ENCODE data around the gene CSNK1D. TPM values are rescaled to one million over a fixed set of nuclear protein-coding genes. Genes with fewer than 3 reads are reported as not detected.
"Not testable (repeated sequence)": the region's sequence is repeated elsewhere in the genome, so short reads cannot be mapped to it uniquely, and the experiment has no call there.

The CSNK1D gene
- total and polyA plus RNA-seq, 4 donors = 39.9 to 153 (median 101) TPM

DNA sequence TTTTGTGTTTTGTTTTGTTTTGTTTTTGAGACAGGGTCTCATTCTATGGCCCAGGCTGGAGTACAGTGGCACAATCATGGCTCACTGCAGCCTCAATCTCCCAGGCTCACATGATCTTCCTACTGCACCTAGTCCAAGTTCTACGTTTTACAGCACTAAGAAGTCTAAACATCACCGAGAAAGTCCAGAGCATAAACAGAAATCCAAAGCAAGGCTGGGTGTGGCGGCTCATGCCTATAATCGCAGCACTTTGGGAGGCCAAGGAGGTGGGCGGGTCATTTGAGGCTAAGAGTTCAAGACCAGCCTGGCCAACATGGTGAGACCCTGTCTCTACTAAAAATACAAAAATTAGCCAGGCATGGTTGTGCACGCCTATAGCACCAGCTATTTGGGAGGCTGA lies 80.5 kb downstream of the CSNK1D start:
- H3K27ac ChIP-seq (ENCODE audit: low read depth in 1 of 2, low read length in 2 of 2); H3K9me3 ChIP-seq (ENCODE audit: control insufficient read depth, low read length); intact Hi-C loops (cut with DNase I); H3K4me3 ChIP-seq (ENCODE audit: low read length in 2 of 2); H3K27me3 ChIP-seq (ENCODE audit: control insufficient read depth in 1 of 2, insufficient read depth in 2 of 2, low read length in 1 of 2); H3K4me1 ChIP-seq (ENCODE audit: control insufficient read depth in 1 of 2, insufficient read depth in 2 of 2, low read length in 2 of 2); DNase-seq; H3K36me3 ChIP-seq (ENCODE audit: control insufficient read depth in 1 of 2, insufficient read depth in 2 of 2, low read length in 1 of 2); ATAC-seq (ENCODE audit: low FRiP score): not testable (repeated sequence)
- WGBS, 2 donors = 83 to 85% methylated on average over 6 of the region's 6 CpGs

Small RNAs within 50 kb of the gene (microRNA-seq; reads per million reads assigned to microRNA genes)
- gene MIR6787 = 0 reads per million in 2 donors

Other genes with a start within 250 kb of the CSNK1D start
- under 1 TPM in 1 of 2 donors, not detected in 1; 0.57 TPM for gene RAC3, start 242.0 kb downstream of the CSNK1D start, total RNA-seq
- 1 to 10 TPM in 1 of 2 donors, under 1 TPM in 1; 0.63 to 2.8 TPM for gene RAC3, start 242.0 kb downstream of the CSNK1D start, polyA plus RNA-seq
- gene DCXR, start 236.0 kb downstream of the CSNK1D start, total RNA-seq = 10 to 100 TPM; 34.9 to 62.2 TPM
- gene DCXR, start 236.0 kb downstream of the CSNK1D start, polyA plus RNA-seq = 10 to 100 TPM; 80.1 to 81.0 TPM
- gene RFNG, start 221.9 kb downstream of the CSNK1D start, total RNA-seq = 10 to 100 TPM; 28.2 to 34.0 TPM
- gene RFNG, start 221.9 kb downstream of the CSNK1D start, polyA plus RNA-seq = 10 to 100 TPM; 28.3 to 73.0 TPM
- 10 to 100 TPM; 46.9 to 60.7 TPM for gene GPS1, start 221.8 kb downstream of the CSNK1D start, total RNA-seq
- gene GPS1, start 221.8 kb downstream of the CSNK1D start, polyA plus RNA-seq = 100 to 1,000 TPM in 1 of 2 donors, 10 to 100 TPM in 1; 47.6 to 171 TPM
- 10 to 100 TPM; 47.0 to 61.1 TPM for gene DUS1L, start 207.9 kb downstream of the CSNK1D start, total RNA-seq
- gene DUS1L, start 207.9 kb downstream of the CSNK1D start, polyA plus RNA-seq = 100 to 1,000 TPM in 1 of 2 donors, 10 to 100 TPM in 1; 43.7 to 143 TPM
- gene FASN, start 175.5 kb downstream of the CSNK1D start, total RNA-seq = 10 to 100 TPM; 42.2 to 64.0 TPM
- 10 to 100 TPM in 1 of 2 donors, 1 to 10 TPM in 1; 4.3 to 10.4 TPM for gene FASN, start 175.5 kb downstream of the CSNK1D start, polyA plus RNA-seq
- 10 to 100 TPM; 31.2 to 53.4 TPM for gene CCDC57, start 60.9 kb downstream of the CSNK1D start, total RNA-seq
- gene CCDC57, start 60.9 kb downstream of the CSNK1D start, polyA plus RNA-seq = 100 to 1,000 TPM in 1 of 2 donors, 10 to 100 TPM in 1; 17.8 to 145 TPM
- 10 to 100 TPM; 55.6 to 96.9 TPM for gene SLC16A3, start 44.7 kb downstream of the CSNK1D start, total RNA-seq
- 10 to 100 TPM in 1 of 2 donors, 1 to 10 TPM in 1; 7.6 to 20.3 TPM for gene SLC16A3, start 44.7 kb downstream of the CSNK1D start, polyA plus RNA-seq
- gene CD7, start 43.9 kb upstream of the CSNK1D start, total RNA-seq = 1 to 10 TPM; 2.6 to 3.4 TPM
- under 1 TPM; 0.33 to 0.75 TPM for gene CD7, start 43.9 kb upstream of the CSNK1D start, polyA plus RNA-seq
- gene SECTM1, start 60.1 kb upstream of the CSNK1D start, total RNA-seq = 10 to 100 TPM in 1 of 2 donors, 1 to 10 TPM in 1; 9.9 to 15.8 TPM
- 10 to 100 TPM in 1 of 2 donors, 1 to 10 TPM in 1; 4.5 to 22.5 TPM for gene SECTM1, start 60.1 kb upstream of the CSNK1D start, polyA plus RNA-seq
- not detected for gene TEX19, start 85.5 kb upstream of the CSNK1D start, total RNA-seq
- not detected for gene TEX19, start 85.5 kb upstream of the CSNK1D start, polyA plus RNA-seq
- gene UTS2R, start 98.1 kb upstream of the CSNK1D start, total RNA-seq = not detected
- gene UTS2R, start 98.1 kb upstream of the CSNK1D start, polyA plus RNA-seq = not detected
- gene HEXD, start 144.6 kb upstream of the CSNK1D start, total RNA-seq = 10 to 100 TPM; 14.8 to 34.7 TPM
- gene HEXD, start 144.6 kb upstream of the CSNK1D start, polyA plus RNA-seq = 100 to 1,000 TPM in 1 of 2 donors, 10 to 100 TPM in 1; 15.7 to 133 TPM
- 10 to 100 TPM; 17.5 to 22.2 TPM for gene OGFOD3, start 144.9 kb upstream of the CSNK1D start, total RNA-seq
- 10 to 100 TPM; 12.0 to 25.9 TPM for gene OGFOD3, start 144.9 kb upstream of the CSNK1D start, polyA plus RNA-seq
- 100 to 1,000 TPM in 1 of 2 donors, 10 to 100 TPM in 1; 59.9 to 131 TPM for gene CYBC1, start 177.1 kb upstream of the CSNK1D start, total RNA-seq
- gene CYBC1, start 177.1 kb upstream of the CSNK1D start, polyA plus RNA-seq = 10 to 100 TPM; 26.5 to 65.7 TPM
- 10 to 100 TPM; 45.9 to 76.0 TPM for gene NARF, start 185.0 kb upstream of the CSNK1D start, total RNA-seq
- gene NARF, start 185.0 kb upstream of the CSNK1D start, polyA plus RNA-seq = 100 to 1,000 TPM in 1 of 2 donors, 10 to 100 TPM in 1; 34.4 to 162 TPM
- 10 to 100 TPM; 52.0 to 58.8 TPM for gene FOXK2, start 246.0 kb upstream of the CSNK1D start, total RNA-seq
- gene FOXK2, start 246.0 kb upstream of the CSNK1D start, polyA plus RNA-seq = 10 to 100 TPM; 15.3 to 19.5 TPM

Measured in aorta (tissue), 5 donors.